ENCODE data around the gene KCNIP1. TPM values are rescaled to one million over a fixed set of nuclear protein-coding genes. Genes with fewer than 3 reads are reported as not detected.

Gene KCNIP1
- polyA plus RNA-seq, 1 of the 3 experiments (the other 2 are of a cell fraction): 1.3 TPM

GRCh38 chr5:170769246-170769645, 265.4 kb downstream of the KCNIP1 start:
- CTCF ChIA-PET: interaction anchor here (0.7 to 3.5 kb wide), 8 partner anchors 12 to 334 kb away, joined by 3 to 21 read pairs (median 4); no protein-coding TSS in a partner anchor
- H3F3A ChIP-seq (replicated peaks; ENCODE audit: insufficient read depth): no peaks in the 10 kb centered on the region
- peak; percentile 42 for DNase-seq
- no peaks in the 10 kb centered on the region for H3K9me2 ChIP-seq
- H3K4me3 ChIP-seq (ENCODE audit: low read depth in 2 of 2, low read length in 1 of 2): no peak overlapping the region
- no peak overlapping the region; a peak in 1 of 4 replicates for H3K27ac ChIP-seq (ENCODE audit: low read depth in 2 of 2, low read length in 1 of 2)
- no peak for TF ChIP-seq FOXJ3 (CRISPR knock-in tag; IDR thresholded peaks at IDR 0.05)
- TF ChIP-seq TCF12 (IDR thresholded peaks at IDR 0.05): no peak
- TF ChIP-seq FOXM1 (IDR thresholded peaks at IDR 0.05; ENCODE audit: low read depth): no peak
- no peak for TF ChIP-seq CHD2 (IDR thresholded peaks at IDR 0.05; ENCODE audit: low read length, partially characterized antibody)
- TF ChIP-seq, protein P1, sequence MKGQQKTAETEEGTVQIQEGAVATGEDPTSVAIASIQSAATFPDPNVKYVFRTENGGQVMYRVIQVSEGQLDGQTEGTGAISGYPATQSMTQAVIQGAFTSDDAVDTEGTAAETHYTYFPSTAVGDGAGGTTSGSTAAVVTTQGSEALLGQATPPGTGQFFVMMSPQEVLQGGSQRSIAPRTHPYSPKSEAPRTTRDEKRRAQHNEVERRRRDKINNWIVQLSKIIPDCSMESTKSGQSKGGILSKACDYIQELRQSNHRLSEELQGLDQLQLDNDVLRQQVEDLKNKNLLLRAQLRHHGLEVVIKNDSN (IDR thresholded peaks at IDR 0.05; ENCODE audit: borderline replicate concordance, low read depth): no peak
- TF ChIP-seq REST (IDR thresholded peaks at IDR 0.05; ENCODE audit: low read depth, low read length): no peak
- no peak for TF ChIP-seq FOSL2 (IDR thresholded peaks at IDR 0.05; ENCODE audit: borderline replicate concordance, low read depth)
- TF ChIP-seq GABPA (IDR thresholded peaks at IDR 0.05; ENCODE audit: low read depth): no peak
- no peak for TF ChIP-seq RFX5 (IDR thresholded peaks at IDR 0.05; ENCODE audit: low read length)
- no peak for TF ChIP-seq NFIC (IDR thresholded peaks at IDR 0.05; ENCODE audit: borderline replicate concordance)
- TF ChIP-seq SIN3A (IDR thresholded peaks at IDR 0.05; ENCODE audit: borderline replicate concordance, low read depth, low read length): no peak
- TF ChIP-seq RXRA (IDR thresholded peaks at IDR 0.05; ENCODE audit: borderline replicate concordance, low read depth): no peak
- TF ChIP-seq, protein P2, sequence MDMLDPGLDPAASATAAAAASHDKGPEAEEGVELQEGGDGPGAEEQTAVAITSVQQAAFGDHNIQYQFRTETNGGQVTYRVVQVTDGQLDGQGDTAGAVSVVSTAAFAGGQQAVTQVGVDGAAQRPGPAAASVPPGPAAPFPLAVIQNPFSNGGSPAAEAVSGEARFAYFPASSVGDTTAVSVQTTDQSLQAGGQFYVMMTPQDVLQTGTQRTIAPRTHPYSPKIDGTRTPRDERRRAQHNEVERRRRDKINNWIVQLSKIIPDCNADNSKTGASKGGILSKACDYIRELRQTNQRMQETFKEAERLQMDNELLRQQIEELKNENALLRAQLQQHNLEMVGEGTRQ (IDR thresholded peaks at IDR 0.05; ENCODE audit: borderline replicate concordance, low read depth, low read length): no peak
- no peak; the same call in 1 of the 2 replicates for TF ChIP-seq MXI1 (IDR thresholded peaks at IDR 0.05; ENCODE audit: low read depth, low read length)
- TF ChIP-seq POLR2AphosphoS5 (IDR thresholded peaks at IDR 0.05; ENCODE audit: low read depth, low read length): no peak
- TF ChIP-seq YY1 (IDR thresholded peaks at IDR 0.05; ENCODE audit: low read depth): no peak
- no peak for TF ChIP-seq GATA2 (CRISPR knock-in tag; IDR thresholded peaks at IDR 0.05)
- TF ChIP-seq TEAD4 (IDR thresholded peaks at IDR 0.05; ENCODE audit: borderline replicate concordance, insufficient read depth): no peak
- 33% methylated on average over 6 of the region's 6 CpGs for WGBS (ENCODE audit: low lambda C conversion rate)
- H3K4me2 ChIP-seq: no peak overlapping the region
- POLR2A ChIA-PET: no interaction called here
- peaks cover 0 to 10% of the 10 kb centered on the region in 2 experiments; a peak in 2 of 4 replicates for H3K4me1 ChIP-seq (ENCODE audit: control insufficient read depth in 1 of 2, insufficient read depth in 2 of 2, low read depth in 1 of 2, low read length in 1 of 2)
- H3K27me3 ChIP-seq (ENCODE audit: insufficient read depth): no peaks in the 10 kb centered on the region
- H3K9me3 ChIP-seq: no peaks in the 10 kb centered on the region
- no peaks in the 10 kb centered on the region for H4K20me1 ChIP-seq (ENCODE audit: insufficient read depth)
- H2AFZ ChIP-seq (ENCODE audit: low read depth): no peak overlapping the region
- H3K9ac ChIP-seq: no peak overlapping the region
- H3K79me2 ChIP-seq (ENCODE audit: insufficient read depth): no peaks in the 10 kb centered on the region
- no peaks in the 10 kb centered on the region for H3K36me3 ChIP-seq (replicated peaks in 1 of 2; ENCODE audit: control insufficient read depth in 1 of 2, insufficient read depth in 2 of 2, low read length in 1 of 2)

Data from SK-N-SH (cell line).